GM12892 (cell line): Measurements from ENCODE around the gene OASL.

Experiments
- DNase-seq: peaks from one replicate; pipeline ENCODE4 v3.0.0; 2011; ENCODE audit not compliant: insufficient read length
- FAIRE-seq: peaks from 2 replicates; lab custom pipeline; 2011; peaks lifted over from hg19 to GRCh38; lab: Jason Lieb, UNC
- POLR2A ChIP-seq: IDR thresholded peaks from 2 replicates; pipeline ENCODE4 v1.6.1; 2011; ENCODE audit warnings: low read depth, low read length, control low read depth
- POLR2AphosphoS5 ChIP-seq: IDR thresholded peaks from 2 replicates; pipeline ENCODE4 v1.6.1; 2011; ENCODE audit warnings: low read depth, low read length, control low read depth
- TAF1 ChIP-seq: IDR thresholded peaks from 2 replicates; pipeline ENCODE4 v1.6.1; 2011; ENCODE audit warnings: low read depth, mild to moderate bottlenecking, control low read depth, low read length, borderline replicate concordance

OASL gene

GRCh38 chr12:120993496-120993895, 45.5 kb downstream of the OASL start:
- TF ChIP-seq POLR2AphosphoS5, result no peak
- TF ChIP-seq POLR2A, result no peak
- TF ChIP-seq TAF1, result no peak
- DNase-seq (no peak), FAIRE-seq (no peak)

- FAIRE-seq (no peak), DNase-seq (no peak)
- TF ChIP-seq TAF1, result no peak
- no peak for TF ChIP-seq POLR2A
- no peak for TF ChIP-seq POLR2AphosphoS5
Measured at GRCh38 chr12:120992989-120993388, 46.1 kb downstream of the OASL start.

- FAIRE-seq (no peak), DNase-seq (no peak)
- TF ChIP-seq POLR2A, result no peak
- no peak for TF ChIP-seq TAF1
Measured at GRCh38 chr12:120991965-120992364, 47.1 kb downstream of the OASL start.

GRCh38 chr12:120990487-120991055, 48.5 kb downstream of the OASL start:
- no peak for FAIRE-seq

GRCh38 chr12:120989687-120990086, 49.4 kb downstream of the OASL start:
- no peak for TF ChIP-seq POLR2A
- TF ChIP-seq TAF1, result no peak
- no peak for TF ChIP-seq POLR2AphosphoS5
- DNase-seq (no peak), FAIRE-seq (no peak)

More at GRCh38 chr12:120990487-120991055, 48.5 kb downstream of the OASL start:
- TF ChIP-seq POLR2AphosphoS5 (no peak), TAF1 (no peak), POLR2A (no peak)
- DNase-seq, result no peak

GRCh38 chr12:120988658-120989057, 50.4 kb downstream of the OASL start:
- TF ChIP-seq POLR2AphosphoS5 (no peak), TAF1 (no peak), POLR2A (no peak)
- no peak for FAIRE-seq
- no peak for DNase-seq

GRCh38 chr12:120988234-120988633, 50.8 kb downstream of the OASL start:
- peak; percentile 40 for FAIRE-seq
- no peak for DNase-seq
- TF ChIP-seq POLR2AphosphoS5 (no peak), TAF1 (no peak), POLR2A (no peak)

- no peak for TF ChIP-seq POLR2A
- DNase-seq, result no peak
- FAIRE-seq, result no peak
Measured at GRCh38 chr12:120984351-120984898, 54.6 kb downstream of the OASL start.

GRCh38 chr12:120983759-120984158, 55.3 kb downstream of the OASL start:
- FAIRE-seq (no peak), DNase-seq (no peak)
- no peak for TF ChIP-seq POLR2A
- TF ChIP-seq TAF1, result no peak
- TF ChIP-seq POLR2AphosphoS5, result no peak

- FAIRE-seq, result no peak
- TF ChIP-seq POLR2A (no peak), TAF1 (no peak), POLR2AphosphoS5 (no peak)
- no peak for DNase-seq
Measured at GRCh38 chr12:120982659-120983058, 56.4 kb downstream of the OASL start.

- no peak for FAIRE-seq
- DNase-seq, result no peak
- TF ChIP-seq POLR2A (no peak), TAF1 (no peak)
Measured at GRCh38 chr12:120981407-120981941, 57.6 kb downstream of the OASL start.

- TF ChIP-seq POLR2AphosphoS5 (no peak), TAF1 (no peak), POLR2A (no peak)
- FAIRE-seq, result no peak
- DNase-seq, result no peak
Measured at GRCh38 chr12:120980800-120981368, 58.2 kb downstream of the OASL start.
